Prostate gland (tissue), 2 donors: Measurements from ENCODE around the gene ZHX3. TPM values are rescaled to one million over a fixed set of nuclear protein-coding genes. Genes with fewer than 3 reads are reported as not detected.

Experiments
- DNase-seq: peaks from one replicate; pipeline ENCODE4 v3.0.0-alpha.2; 2019; ENCODE audit warnings: low spot score
- H3K27ac ChIP-seq, 2 donors: fragments of 200-600 bp; sonication (generic); 2 replicates each; pipeline ENCODE4 v1.5.1; 2017 to 2019
- H3K27me3 ChIP-seq: fragments of 200-600 bp; sonication (generic); replicated peaks from 2 replicates; pipeline ENCODE4 v1.5.1; 2019; ENCODE audit not compliant: insufficient read depth
- H3K36me3 ChIP-seq, 2 donors: fragments of 200-600 bp; sonication (generic); 1 replicate in 1 of 2; 2 replicates in 1 of 2; pipeline versions ENCODE4 v1.5.1 to v1.8.1; 2017 to 2019
- H3K4me1 ChIP-seq: fragments of 200-600 bp; sonication (generic); replicated peaks from 2 replicates; pipeline ENCODE4 v1.5.1; 2019
- H3K4me3 ChIP-seq, 2 donors: fragments of 200-600 bp; sonication (generic); 2 replicates each; pipeline ENCODE4 v1.5.1; 2017 to 2019
- H3K9me3 ChIP-seq: fragments of 200-600 bp; sonication (generic); 2 replicates; pipeline ENCODE4 v1.5.1; 2017
- POLR2A ChIP-seq: fragments of 450-650 bp; IDR thresholded peaks from one replicate; pipeline ENCODE4 v1.6.1; 2016; ENCODE audit warnings: antibody characterized with exemption, mild to moderate bottlenecking
- POLR2AphosphoS5 ChIP-seq: sonication (generic); formaldehyde crosslinking; IDR thresholded peaks from one replicate; pipeline ENCODE4 v1.6.1; 2017; ENCODE audit warnings: antibody characterized with exemption
- WGBS: methylation state at CpG from one replicate; pipeline ENCODE4 v1.1.5; 2018; 5-methylcytosine and 5-hydroxymethylcytosine counted together
- intact Hi-C: fragments of 100-400 bp; cut with DNase I; formaldehyde crosslinking; loops from one replicate; pipeline ENCODE4 v1.14.2; 2022
- total RNA-seq, 2 donors: library from RNA; depleted of rRNA; stranded (reverse); fragments of >200 nt; gene quantifications; one replicate each; pipeline ENCODE4 v1.1.0, GENCODE V29; 2016
- TF ChIP-seq, protein P1 (sequence below), 4 experiments: fragments of 200-600 bp in 2 of 4; fragments of 450-650 bp in 2 of 4; sonication (generic) in 2 of 4; IDR thresholded peaks; 1 replicate in 3 of 4; 2 replicates in 1 of 4; pipeline ENCODE4 v1.5.1; 2016 to 2019; ENCODE audit warnings: antibody characterized with exemption in 4 of 4, mild to moderate bottlenecking in 2 of 4, moderate library complexity in 2 of 4

ZHX3 gene
- total RNA-seq, 2 donors from 2014 or later = 24.9 to 42.6 TPM

GRCh38 chr20:41279546-41280225 lies 37.8 kb downstream of the ZHX3 start:
- Histone ChIP-seq H3K4me3 (no peak overlapping the region), H3K27ac (no peak overlapping the region), H3K9me3 (no peaks in the 10 kb centered on the region), H3K36me3 (no peaks in the 10 kb centered on the region), H3K4me1 (no peaks in the 10 kb centered on the region), H3K27me3 (no peaks in the 10 kb centered on the region)
- WGBS = 64% methylated on average over 3 of the region's 3 CpGs
- intact Hi-C loops = no loop called here
- DNase-seq = no peak
- TF ChIP-seq POLR2A = no peak
- TF ChIP-seq, protein P1, sequence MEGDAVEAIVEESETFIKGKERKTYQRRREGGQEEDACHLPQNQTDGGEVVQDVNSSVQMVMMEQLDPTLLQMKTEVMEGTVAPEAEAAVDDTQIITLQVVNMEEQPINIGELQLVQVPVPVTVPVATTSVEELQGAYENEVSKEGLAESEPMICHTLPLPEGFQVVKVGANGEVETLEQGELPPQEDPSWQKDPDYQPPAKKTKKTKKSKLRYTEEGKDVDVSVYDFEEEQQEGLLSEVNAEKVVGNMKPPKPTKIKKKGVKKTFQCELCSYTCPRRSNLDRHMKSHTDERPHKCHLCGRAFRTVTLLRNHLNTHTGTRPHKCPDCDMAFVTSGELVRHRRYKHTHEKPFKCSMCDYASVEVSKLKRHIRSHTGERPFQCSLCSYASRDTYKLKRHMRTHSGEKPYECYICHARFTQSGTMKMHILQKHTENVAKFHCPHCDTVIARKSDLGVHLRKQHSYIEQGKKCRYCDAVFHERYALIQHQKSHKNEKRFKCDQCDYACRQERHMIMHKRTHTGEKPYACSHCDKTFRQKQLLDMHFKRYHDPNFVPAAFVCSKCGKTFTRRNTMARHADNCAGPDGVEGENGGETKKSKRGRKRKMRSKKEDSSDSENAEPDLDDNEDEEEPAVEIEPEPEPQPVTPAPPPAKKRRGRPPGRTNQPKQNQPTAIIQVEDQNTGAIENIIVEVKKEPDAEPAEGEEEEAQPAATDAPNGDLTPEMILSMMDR (IDR thresholded peaks at IDR 0.05) = no peak

GRCh38 chr20:41278936-41279335 lies 38.6 kb downstream of the ZHX3 start:
- no peak for DNase-seq
- Histone ChIP-seq H3K27me3 (no peaks in the 10 kb centered on the region), H3K27ac (no peak overlapping the region), H3K4me1 (no peaks in the 10 kb centered on the region), H3K9me3 (no peaks in the 10 kb centered on the region), H3K36me3 (no peaks in the 10 kb centered on the region), H3K4me3 (no peak overlapping the region)
- TF ChIP-seq, protein P1 (IDR thresholded peaks at IDR 0.05) = no peak
- TF ChIP-seq POLR2A (no peak), POLR2AphosphoS5 (no peak)
- intact Hi-C loops = no loop called here
- 77% methylated on average over 5 of the region's 5 CpGs for WGBS

- Histone ChIP-seq H3K36me3 (no peaks in the 10 kb centered on the region), H3K4me1 (no peaks in the 10 kb centered on the region), H3K27ac (no peak overlapping the region), H3K4me3 (no peak overlapping the region), H3K9me3 (no peaks in the 10 kb centered on the region), H3K27me3 (no peaks in the 10 kb centered on the region)
- WGBS = 92% methylated on average over 3 of the region's 3 CpGs
- TF ChIP-seq POLR2A (no peak), POLR2AphosphoS5 (no peak)
- TF ChIP-seq, protein P1 (IDR thresholded peaks at IDR 0.05) = no peak
- DNase-seq = no peak
- intact Hi-C loops = no loop called here
Observed at GRCh38 chr20:41277049-41277448, 40.5 kb downstream of the ZHX3 start.

- Histone ChIP-seq H3K4me1 (no peaks in the 10 kb centered on the region), H3K27me3 (no peaks in the 10 kb centered on the region), H3K9me3 (no peaks in the 10 kb centered on the region), H3K4me3 (no peak overlapping the region), H3K27ac (no peak overlapping the region), H3K36me3 (no peaks in the 10 kb centered on the region)
- TF ChIP-seq, protein P1 (IDR thresholded peaks at IDR 0.05) = no peak
- no peak for TF ChIP-seq POLR2A
- TF ChIP-seq POLR2AphosphoS5 = no peak
- DNase-seq = no peak
- WGBS = 43% methylated on average over 9 of the region's 9 CpGs
- intact Hi-C loops = no loop called here
Observed at GRCh38 chr20:41276317-41276751, 41.2 kb downstream of the ZHX3 start.

GRCh38 chr20:41275301-41275731 lies 42.2 kb downstream of the ZHX3 start:
- TF ChIP-seq POLR2A (no peak), POLR2AphosphoS5 (no peak)
- TF ChIP-seq, protein P1 (IDR thresholded peaks at IDR 0.05) = no peak
- no peaks in the 10 kb centered on the region for H3K9me3 ChIP-seq
- DNase-seq = no peak
- intact Hi-C loops = no loop called here
- 73% methylated on average over 4 of the region's 4 CpGs for WGBS
- H3K27ac ChIP-seq = no peak overlapping the region
- H3K36me3 ChIP-seq = no peaks in the 10 kb centered on the region
- H3K4me3 ChIP-seq = no peak overlapping the region
- no peaks in the 10 kb centered on the region for H3K27me3 ChIP-seq
- no peaks in the 10 kb centered on the region for H3K4me1 ChIP-seq
